Upper lobe of right lung (tissue), 1 donor: ENCODE data around the gene PAEP. TPM values are rescaled to one million over a fixed set of nuclear protein-coding genes. Genes with fewer than 3 reads are reported as not detected.
"Not testable (repeated sequence)": the region's sequence is repeated elsewhere in the genome, so short reads cannot be mapped to it uniquely, and the experiment has no call there.

ENCODE experiments used
- ATAC-seq: fragments of 200-7000 bp; cut with Tn5 transposase; one replicate; pipeline ENCODE4 v1.9.1; 2020; ENCODE audit warnings: mild to moderate bottlenecking, moderate library complexity
- DNase-seq: peaks from one replicate; pipeline ENCODE4 v3.0.0-alpha.2; 2020
- H3K27ac ChIP-seq: fragments of 200-600 bp; one replicate; pipeline ENCODE4 v1.8.0; 2022
- H3K27me3 ChIP-seq: fragments of 200-600 bp; one replicate; pipeline ENCODE4 v1.8.0; 2022; ENCODE audit warnings: mild to moderate bottlenecking
- H3K36me3 ChIP-seq: fragments of 200-600 bp; one replicate; pipeline ENCODE4 v1.8.0; 2022
- H3K4me1 ChIP-seq: fragments of 200-600 bp; one replicate; pipeline ENCODE4 v1.8.0; 2022
- H3K4me3 ChIP-seq: fragments of 200-600 bp; one replicate; pipeline ENCODE4 v1.8.0; 2022; ENCODE audit warnings: mild to moderate bottlenecking
- H3K9me3 ChIP-seq: fragments of 200-600 bp; one replicate; pipeline ENCODE4 v1.8.0; 2022
- intact Hi-C: fragments of 100-400 bp; cut with DNase I; formaldehyde crosslinking; loops from one replicate; pipeline ENCODE4 v1.11.0; 2022
- total RNA-seq: library from RNA; stranded (reverse); fragmentation: NEBNext Ultra II Directional; extraction: Animal tissue kit (Norgen Biotek cat#: 25700); gene quantifications from one replicate; pipeline ENCODE4 v1.2.1, GENCODE V29; 2021
- TF ChIP-seq, protein P1 (sequence below): fragments of 200-600 bp; IDR thresholded peaks from one replicate; pipeline ENCODE4 v1.8.0; 2022; ENCODE audit warnings: antibody characterized with exemption
- donor health status: DM: no; HTN: yes; CAD: no; lungs with severe emphysema.

The PAEP gene
- total RNA-seq, 1 donor from 2014 or later: not detected

DNA sequence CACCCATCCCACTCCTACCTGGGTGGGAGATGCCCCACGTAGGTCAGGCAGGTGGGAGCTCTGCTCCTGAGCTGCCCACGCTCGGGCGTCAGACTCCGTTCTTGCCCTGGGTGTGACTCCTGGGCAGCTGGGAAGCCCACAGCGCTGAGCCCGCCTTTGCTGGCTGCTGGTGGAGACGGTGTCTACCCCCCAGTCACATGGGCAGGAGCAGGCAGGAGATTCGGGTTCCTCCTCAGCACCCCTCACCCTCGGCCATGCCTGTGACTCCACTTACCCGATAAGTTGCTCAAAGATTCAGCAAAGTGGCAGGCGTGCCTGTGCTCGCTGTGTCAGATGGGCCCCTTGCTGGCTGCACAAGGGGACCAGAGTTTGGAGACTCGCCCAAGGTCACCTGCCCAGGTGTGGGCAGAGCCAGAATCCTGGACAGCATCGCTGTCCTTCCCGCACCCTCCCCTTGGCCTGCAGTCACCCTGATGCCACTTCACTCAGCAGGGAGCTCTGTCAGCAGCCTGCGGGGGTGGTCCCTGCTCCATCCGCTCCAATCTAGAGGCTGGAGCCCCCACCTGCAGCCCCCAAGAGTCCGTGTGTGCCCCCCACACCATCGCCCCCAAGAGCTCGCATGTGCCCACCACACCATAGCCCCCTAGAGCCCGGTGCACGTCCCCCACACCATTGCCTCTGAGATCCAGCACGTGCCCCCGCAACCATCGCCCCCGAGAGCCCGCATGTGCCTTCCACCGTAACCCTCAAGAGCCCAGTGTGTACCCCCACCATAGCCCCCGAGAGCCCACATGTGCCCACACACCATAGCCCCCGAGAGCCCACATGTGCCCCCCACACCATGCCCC lies 36.1 kb upstream of the PAEP start:
- Histone ChIP-seq H3K27ac (no peak overlapping the region), H3K27me3 (peaks cover 8% of the 10 kb centered on the region), H3K36me3 (no peaks in the 10 kb centered on the region), H3K9me3 (no peaks in the 10 kb centered on the region), H3K4me3 (no peak overlapping the region), H3K4me1 (no peaks in the 10 kb centered on the region)
- ATAC-seq (no peak), DNase-seq (peak; percentile 51)
- TF ChIP-seq, protein P1, sequence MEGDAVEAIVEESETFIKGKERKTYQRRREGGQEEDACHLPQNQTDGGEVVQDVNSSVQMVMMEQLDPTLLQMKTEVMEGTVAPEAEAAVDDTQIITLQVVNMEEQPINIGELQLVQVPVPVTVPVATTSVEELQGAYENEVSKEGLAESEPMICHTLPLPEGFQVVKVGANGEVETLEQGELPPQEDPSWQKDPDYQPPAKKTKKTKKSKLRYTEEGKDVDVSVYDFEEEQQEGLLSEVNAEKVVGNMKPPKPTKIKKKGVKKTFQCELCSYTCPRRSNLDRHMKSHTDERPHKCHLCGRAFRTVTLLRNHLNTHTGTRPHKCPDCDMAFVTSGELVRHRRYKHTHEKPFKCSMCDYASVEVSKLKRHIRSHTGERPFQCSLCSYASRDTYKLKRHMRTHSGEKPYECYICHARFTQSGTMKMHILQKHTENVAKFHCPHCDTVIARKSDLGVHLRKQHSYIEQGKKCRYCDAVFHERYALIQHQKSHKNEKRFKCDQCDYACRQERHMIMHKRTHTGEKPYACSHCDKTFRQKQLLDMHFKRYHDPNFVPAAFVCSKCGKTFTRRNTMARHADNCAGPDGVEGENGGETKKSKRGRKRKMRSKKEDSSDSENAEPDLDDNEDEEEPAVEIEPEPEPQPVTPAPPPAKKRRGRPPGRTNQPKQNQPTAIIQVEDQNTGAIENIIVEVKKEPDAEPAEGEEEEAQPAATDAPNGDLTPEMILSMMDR: no peak
- intact Hi-C loops: no loop called here

DNA sequence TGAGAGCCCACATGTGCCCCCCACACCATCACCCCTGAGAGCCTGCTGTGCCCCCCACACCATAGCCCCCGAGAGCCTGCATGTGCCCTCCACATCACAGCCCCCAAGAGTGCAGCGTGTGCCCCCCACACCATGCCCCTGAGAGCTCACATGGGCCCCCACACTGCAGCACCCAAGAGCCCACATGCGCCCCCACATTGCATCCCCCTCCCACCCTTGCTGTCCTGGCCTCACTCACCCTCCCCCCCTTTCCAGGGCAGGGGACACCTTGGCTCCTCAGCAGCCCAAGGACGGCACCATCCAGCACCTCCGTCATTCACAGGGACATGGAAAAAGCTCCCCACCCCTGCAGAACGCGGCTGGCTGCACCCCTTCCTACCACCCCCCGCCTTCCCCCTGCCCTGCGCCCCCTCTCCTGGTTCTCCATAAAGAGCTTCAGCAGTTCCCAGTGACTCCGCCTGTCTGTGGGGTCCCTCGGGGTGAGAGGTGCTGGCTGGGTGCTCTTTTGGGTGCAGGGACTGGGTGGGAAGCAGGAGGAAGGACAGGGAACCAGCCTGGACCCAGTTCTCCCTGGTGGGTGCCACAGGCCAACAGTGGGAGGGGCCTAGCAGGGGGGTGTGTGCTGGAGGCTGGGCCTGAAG lies 35.3 kb upstream of the PAEP start:
- H3K4me3 ChIP-seq: no peak overlapping the region
- intact Hi-C loops: no loop called here
- ATAC-seq (no peak), DNase-seq (peak; percentile 40)
- H3K27me3 ChIP-seq: peaks cover 8% of the 10 kb centered on the region
- H3K9me3 ChIP-seq: no peaks in the 10 kb centered on the region
- H3K4me1 ChIP-seq: no peaks in the 10 kb centered on the region
- TF ChIP-seq, protein P1: no peak
- no peak overlapping the region for H3K27ac ChIP-seq
- no peaks in the 10 kb centered on the region for H3K36me3 ChIP-seq

DNA sequence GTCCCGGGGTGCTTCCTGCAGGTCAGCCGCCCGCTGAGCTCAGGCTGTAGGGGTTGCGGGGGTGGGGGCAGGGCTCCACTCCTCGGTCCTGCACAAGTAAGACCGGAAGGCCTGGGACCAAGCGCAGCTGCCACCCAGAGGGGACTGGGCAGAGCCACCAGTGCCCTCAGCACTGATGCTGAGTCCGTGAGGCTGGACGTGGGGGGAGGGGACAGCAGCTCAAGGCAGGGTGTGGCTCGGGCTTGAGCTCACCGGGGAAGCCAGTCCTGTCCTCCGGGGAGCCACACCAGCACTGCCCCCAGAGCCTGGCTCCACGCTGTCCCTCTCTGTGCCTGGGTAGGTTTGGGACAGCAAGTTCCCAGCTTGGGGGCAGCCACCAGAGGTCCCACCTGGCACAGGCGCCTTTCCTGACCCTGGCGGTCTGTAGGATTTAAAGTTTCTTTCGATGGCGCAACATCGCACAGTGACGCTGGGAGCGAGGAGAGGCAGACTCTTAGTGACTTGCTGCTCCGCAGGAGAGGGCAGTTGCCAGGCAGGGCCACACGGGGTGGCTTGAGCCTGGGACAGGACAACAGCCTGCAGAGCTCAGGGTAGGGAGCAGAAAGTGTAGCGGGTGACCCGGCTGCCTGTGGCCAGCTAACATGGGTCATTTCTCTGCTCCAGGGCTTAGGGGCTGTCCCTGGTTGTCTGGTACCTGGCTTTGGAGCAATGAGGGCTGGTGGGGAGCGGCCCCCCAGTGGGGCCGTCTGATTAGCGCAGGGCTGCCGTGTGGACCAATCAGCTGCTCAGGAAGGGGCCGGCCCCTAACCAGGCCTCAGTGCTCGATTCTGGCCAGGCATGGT lies 34.6 kb upstream of the PAEP start:
- Histone ChIP-seq H3K36me3 (no peaks in the 10 kb centered on the region), H3K27me3 (peaks cover 8% of the 10 kb centered on the region), H3K9me3 (no peaks in the 10 kb centered on the region), H3K27ac (no peak overlapping the region), H3K4me1 (no peaks in the 10 kb centered on the region), H3K4me3 (no peak overlapping the region)
- ATAC-seq: peak; percentile 7
- TF ChIP-seq, protein P1: no peak
- intact Hi-C loops: no loop called here
- DNase-seq: peak; percentile 60

DNA sequence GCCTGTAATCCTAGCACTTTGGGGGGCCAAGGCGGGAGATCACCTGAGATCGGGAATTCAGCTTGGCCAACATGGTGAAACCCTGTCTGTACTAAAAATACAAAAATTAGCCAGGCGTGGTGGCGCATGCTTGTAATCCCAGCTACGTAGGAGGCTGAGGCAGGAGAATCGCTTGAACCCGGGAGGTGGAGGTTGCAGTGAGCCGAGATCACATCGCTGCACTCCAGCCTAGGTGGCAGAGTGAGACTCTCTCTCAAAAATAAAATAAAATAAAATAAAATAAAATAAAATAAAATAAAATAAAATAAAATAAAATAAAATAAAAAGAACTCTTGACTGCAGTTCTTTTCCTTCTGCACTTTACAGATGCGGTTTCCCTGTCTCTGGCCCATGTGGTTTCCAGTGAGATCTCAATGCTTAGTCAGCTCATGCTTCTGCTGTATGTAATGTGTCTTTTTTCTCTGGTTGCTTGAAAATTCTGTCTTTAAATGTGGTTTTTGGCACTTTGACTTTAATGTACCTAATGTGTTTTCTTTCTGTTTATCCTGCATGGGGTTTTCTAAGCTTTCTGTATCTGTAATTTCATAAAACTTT lies 32.6 kb upstream of the PAEP start:
- intact Hi-C loops, H3K9me3 ChIP-seq, DNase-seq, H3K36me3 ChIP-seq, ATAC-seq, H3K27ac ChIP-seq, H3K4me3 ChIP-seq, H3K4me1 ChIP-seq: not testable (repeated sequence)
- H3K27me3 ChIP-seq: peaks cover 18% of the 10 kb centered on the region

DNA sequence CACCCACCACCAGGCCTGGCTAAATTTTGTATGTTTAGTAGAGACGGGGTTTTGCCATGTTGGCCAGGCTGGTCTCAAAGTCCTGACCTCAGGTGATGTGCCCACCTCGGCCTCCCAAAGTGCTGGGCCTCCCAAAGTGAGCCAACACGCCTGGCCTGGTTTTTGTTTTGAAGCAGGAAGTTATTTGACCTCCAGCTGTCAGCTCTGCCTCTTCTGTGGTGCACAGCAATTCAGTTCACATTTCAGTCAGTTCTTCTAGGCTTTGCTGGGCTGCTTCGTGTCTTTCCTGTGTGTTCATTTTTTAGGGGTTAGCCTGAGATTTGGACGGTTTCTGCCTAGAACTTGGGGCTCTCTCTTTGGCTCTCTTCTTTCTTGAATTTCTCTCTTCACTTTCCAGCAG lies 31.4 kb upstream of the PAEP start:
- H3K4me1 ChIP-seq: no peaks in the 10 kb centered on the region
- intact Hi-C loops: no loop called here
- TF ChIP-seq, protein P1: no peak
- ATAC-seq (no peak), DNase-seq (no peak)
- H3K36me3 ChIP-seq: no peaks in the 10 kb centered on the region
- peaks cover 15% of the 10 kb centered on the region for H3K27me3 ChIP-seq
- H3K4me3 ChIP-seq: no peak overlapping the region
- H3K9me3 ChIP-seq: no peaks in the 10 kb centered on the region
- no peak overlapping the region for H3K27ac ChIP-seq
